Mucosa of gallbladder (tissue), 1 donor: Measurements from ENCODE around the gene SLC12A4. TPM values are rescaled to one million over a fixed set of nuclear protein-coding genes. Genes with fewer than 3 reads are reported as not detected.
"Not testable (repeated sequence)": the region's sequence is repeated elsewhere in the genome, so short reads cannot be mapped to it uniquely, and the experiment has no call there.

Experiments used
- DNase-seq: peaks from one replicate; pipeline ENCODE4 v3.0.0-alpha.2; 2020; ENCODE audit warnings: low spot score
- total RNA-seq: library from RNA; stranded (reverse); gene quantifications from one replicate; pipeline ENCODE4 v1.2.1, GENCODE V29; 2021
- donor health status: DM: no; HTN: no; CAD: no.

SLC12A4 gene
- total RNA-seq, 1 donor from 2014 or later: 76.6 TPM

DNA sequence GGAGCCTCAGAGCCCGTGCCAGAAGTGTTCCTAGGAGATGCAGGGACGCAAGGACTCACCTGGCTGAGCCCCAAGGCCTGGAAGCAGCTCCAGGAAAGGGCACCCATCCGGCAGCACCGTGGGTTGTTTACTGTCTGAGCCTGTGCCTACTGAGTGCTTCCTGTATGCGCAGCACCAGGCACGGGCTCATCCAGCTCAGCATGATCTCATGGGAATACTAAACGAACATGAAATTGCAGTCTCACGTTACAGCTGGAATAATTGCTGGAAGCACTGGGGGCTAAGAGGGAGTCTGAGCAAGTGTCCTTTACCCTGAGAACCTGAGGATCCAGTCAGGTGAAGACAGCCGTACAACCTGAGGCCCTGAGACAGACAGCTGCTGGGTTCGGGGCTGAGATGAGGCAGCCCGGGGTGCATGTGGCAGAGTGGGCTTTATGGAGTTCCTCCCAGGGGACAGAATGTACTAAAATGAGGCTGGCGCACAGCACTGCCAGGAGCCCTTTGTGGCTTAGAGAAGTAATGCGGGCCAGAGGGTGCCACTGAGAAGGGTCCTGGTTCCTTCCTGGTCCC is 42.2 kb downstream of the SLC12A4 start:
- no peak for DNase-seq

DNA sequence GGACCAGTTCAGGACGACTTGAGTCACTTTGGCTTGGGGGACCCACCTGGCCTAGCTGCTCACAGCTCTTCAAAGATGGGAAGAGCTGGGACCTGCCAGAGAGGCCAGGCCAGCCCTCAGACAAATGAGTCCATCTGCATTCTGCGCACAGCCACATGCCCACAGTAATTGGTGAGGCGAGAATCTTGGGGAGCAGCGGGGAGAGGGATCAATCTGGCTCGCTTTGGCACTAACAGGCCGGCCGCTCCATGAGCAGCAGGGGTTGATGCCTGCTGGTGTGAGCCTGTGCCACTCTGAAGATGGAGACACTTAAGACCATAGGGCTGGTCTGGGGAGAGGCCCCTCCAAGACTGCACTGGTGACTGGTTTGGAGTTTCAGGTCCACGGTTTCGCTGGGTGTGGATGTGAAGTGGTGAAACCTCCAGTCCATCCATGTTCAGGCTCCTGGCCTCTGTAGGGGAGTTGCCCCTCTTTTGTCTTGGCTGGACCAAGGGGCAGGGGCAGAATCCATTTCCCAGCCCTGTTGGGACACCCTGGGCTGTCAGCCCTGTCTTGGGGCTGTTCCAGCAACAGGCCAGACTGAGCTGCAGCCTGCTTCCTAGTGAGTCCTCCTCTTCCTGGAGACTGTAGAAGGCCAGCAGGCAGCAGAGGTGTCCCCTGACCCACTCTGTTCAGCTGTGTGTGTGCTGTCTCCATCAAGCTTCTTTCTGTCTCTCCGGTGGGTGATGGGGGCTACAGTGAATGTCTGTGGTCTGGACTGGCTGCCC is 44.1 kb downstream of the SLC12A4 start:
- DNase-seq: no peak

DNA sequence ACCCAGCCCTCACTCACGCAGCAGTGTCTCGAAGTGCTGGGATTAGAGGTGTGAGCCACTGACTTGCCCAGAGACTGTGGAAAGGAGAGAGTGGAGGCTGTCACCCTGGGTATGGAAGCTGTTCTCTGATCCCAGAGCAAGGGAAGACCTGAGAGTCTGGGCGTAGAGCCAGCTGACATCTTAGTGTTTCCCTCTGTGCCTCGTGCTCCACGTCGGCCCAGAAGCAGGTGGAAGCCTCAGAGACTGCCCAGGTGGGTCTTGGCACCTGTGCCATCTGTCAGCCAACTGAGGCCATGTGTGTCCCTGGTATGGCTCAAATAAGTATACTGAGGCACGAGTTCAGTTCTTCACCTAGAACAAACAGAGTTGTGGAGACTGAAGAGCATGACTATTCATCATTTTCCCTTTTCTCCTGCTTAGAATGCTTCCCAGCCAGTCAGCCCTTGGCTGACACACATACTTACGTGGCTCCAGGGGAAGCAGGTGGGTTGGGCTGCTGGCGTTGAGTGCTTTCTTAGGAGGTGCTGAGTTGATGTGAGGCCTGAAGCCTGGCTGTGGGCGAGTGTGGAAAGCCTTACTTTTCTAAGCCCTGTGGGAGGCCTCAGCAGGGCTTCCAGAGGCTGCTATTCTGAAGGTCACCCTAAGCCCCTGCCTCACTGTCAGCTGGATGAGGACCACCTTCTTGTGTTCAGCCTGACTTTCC is 44.9 kb downstream of the SLC12A4 start:
- DNase-seq: no peak

DNA sequence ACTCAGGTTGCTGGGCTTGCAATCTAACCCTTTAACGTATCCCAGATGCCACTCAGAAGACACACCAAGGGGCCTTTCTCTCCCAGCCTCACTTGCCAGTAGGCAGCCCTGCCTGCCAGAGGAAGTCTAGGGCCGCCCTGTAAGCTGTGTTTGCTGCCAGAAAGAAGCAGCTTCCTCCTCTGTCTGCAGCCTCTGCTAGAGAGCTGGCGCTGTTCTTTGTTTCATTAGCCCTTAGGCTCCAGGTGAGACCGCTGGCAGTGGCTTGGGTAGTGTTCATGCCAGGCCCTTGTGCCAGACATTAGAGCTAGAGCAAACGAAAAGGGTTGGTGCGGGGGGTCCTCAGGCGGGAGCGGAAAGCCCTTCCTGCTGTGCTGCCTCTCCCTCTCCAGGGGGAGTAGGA is 45.7 kb downstream of the SLC12A4 start:
- DNase-seq: no peak

DNA sequence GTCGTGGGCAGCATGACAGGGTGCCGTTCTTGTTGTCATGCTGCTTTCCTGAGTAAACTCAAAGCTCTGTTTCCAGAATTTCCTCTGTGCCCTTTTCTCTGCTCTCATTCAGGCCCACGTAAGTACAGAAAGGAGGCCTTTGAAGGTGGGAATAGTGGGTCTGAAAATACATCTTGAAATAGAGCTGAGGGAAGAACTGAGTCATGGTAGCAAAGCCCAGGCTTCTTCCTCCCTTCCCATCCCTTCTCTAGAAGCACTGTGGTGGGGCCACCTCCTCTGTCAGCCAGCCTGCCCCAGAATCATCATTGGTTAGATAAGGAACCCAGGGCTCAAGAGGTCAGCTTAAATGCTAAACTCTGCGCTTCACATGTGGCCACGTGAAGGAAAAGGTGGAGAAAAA is 46.2 kb downstream of the SLC12A4 start:
- DNase-seq: no peak

DNA sequence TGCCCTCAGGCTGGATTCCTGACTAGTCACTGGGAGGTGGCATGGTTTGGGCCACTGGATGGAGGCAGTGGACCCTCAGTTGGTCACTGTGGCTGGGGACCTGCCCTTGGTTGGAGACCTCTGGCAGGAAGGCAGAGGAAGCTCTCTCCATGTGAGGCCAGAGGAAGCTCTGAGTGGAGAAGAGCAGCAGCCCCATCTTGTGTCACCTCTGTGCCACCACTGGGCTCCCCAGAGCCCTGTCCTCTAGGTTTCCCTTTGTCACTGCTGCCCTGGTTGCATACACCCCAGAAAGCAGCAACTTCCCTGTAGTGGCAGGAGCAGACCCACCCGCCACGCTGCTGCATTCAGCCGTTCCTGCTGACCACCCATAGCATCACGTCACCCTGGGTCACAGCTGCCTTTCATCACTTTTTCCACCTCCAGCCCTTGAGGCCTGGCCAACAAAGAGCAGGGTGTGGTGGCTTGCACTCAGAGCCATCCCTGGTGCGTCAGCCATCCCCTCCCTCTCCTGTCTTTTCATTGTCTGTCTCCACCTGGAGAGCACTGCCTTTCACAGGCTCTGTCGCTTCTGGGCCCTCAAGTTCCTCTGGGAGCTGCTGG is 48.7 kb downstream of the SLC12A4 start:
- DNase-seq: no peak

DNA sequence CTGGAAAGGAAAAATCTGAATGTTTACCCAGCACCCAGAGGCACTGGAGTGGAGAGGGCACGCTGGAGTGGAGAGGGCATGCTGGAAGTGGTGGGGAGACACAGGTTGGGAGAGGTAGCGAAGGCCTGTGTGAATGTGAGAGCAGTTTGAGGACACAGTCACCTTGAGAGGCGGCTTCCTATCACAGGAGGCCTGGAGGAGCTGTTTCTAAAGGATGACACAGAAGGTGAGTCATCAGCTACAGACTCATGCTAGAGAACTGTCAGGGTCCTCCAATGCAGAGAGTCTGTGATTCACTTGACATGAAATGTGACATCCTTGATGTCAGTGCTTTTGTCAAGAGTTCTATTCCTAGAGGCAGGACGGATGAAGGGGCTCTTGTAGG is 50.6 kb downstream of the SLC12A4 start:
- no peak for DNase-seq

DNA sequence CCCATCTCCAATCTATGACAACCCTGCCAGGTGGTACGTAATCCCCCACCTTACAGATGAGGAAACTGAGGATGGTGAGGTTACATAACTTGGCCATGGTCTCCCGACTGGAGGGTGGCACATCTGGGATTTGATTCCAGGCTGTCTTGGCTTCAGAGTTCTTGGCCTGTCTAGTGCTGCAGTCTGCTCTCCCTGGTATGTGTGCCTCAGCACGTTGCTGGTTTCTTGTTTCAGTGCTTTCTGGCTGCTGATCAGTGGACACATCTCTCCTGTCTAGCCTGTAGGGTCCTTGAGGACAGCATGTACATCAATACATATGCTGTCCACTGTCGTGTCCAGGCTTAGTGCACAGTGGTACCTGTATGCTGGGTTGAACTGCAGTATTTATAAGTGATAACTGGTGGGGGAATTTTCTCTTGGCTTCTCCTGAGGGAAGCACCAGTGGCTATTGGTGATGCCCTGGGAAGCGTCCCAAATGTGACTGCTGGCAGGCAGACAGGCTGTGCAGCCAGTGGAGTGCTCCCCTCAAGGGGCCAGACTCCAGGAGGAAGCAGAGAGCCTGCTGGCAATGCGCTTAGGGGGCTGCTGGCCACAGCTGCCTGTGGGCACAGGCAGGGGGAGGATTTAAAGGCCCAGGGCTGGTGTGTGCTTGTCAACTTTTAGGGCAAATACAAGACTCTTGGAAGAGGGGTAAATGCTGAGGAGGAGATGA is 51.1 kb downstream of the SLC12A4 start:
- no peak for DNase-seq

DNA sequence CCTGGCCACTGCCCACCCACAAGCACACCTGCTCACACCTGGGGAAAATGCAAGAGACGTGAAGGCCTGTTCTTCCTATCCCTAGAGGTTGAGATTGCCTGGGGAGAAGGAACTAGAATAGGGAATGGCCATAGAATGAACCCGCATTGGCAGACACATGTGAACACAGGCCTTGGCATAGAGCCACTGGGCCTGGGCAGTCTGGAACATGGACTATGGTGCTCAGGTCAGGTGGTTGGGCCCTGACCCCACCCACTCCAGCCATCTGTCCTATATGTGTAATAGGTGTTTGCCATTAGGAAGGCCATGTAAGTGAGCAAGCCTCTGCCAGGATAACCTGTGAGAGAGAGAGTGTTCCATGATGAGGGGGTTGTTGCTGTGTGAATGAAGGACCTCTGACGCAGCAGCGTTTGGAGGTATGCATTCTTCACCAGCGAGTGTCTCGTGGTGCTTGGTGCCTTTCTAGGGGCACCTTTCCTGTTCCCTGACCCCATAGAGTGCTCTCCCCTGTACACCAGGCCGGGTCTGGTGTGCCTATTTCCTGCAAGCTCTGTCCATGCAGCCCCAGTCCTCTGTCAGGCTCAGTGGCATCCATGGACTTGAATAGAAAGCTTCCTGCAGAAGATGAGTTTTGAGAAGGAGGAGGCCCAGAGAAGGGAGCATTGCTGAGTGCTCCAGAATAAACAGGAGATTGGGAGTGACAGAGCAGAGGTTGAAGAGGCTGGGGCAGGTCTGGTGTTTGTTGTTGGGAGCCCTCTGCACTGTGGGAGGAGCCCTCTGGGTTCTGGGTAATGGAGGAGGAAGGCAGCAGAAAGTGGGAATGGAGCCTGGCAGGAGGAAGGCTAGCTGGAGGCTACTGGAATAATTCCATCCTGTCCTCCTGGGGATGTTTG is 52.4 kb downstream of the SLC12A4 start:
- no peak for DNase-seq

DNA sequence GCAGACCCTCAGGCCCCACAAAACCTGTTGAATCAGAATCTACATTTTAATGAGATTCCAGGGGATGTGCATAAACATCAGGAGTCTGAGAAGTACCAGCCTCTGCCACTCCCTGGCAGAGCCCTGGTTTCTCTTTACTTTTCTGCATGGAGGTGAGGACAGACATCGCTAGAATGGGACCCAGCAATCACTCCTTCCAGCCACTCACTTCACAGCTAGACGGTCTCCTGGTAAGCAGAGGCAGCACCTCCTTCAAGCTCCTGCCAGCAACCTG is 53.0 kb downstream of the SLC12A4 start:
- not testable (repeated sequence) for DNase-seq

DNA sequence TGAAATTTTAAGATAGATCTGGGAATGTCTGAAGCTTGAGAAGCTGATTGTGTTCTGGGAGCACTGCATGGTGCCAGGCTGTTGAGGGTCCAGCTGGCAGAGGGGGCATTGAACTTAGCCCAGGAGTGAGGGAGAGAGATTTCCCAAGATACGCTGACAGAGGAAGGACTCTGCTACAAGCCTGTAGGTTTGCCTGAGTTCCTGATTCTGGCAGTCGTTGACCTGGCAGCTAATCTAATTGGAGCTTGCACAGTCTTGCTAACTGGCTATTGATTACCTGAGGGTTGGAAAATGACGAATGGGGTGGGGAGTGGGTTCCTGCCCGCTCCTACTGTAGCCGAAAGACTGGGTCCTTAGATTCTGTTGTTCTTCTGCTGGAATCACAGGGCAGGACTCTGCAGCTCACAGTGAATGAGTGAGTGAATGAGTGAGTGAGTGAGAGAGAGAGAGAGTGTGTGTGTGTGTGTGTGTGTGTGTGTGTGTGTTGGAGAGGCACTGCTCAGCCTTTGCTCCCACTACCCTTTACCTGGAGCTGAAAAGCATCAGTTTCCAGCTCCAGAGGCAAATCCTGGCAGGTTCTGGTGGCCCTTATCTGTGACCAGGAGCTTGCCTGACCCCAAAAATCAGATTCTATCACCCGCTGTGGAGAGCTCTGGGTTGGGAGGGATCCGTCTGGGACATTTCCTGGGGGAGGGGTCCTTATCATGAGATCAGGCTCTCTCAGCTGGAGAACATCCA is 53.5 kb downstream of the SLC12A4 start:
- no peak for DNase-seq

DNA sequence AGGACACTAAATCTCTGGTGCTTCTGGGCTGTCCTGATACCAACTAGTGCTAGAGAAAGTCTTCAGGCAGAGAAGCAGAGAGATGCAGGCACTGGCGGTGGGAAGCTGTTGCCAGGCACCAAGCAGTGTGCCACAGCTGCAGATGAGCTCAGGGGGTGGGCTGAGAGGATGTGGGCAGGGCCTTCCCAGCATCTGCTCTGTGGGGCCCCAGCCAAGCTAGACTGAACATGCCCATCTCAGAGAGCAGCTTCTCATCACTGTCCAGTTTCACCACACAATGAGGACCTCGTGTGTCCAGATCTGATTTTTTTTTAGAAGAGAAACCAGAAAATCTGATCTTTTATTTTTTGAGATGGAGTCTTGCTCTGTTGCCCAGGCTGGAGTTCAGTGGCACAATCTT is 58.3 kb downstream of the SLC12A4 start:
- DNase-seq: no peak

DNA sequence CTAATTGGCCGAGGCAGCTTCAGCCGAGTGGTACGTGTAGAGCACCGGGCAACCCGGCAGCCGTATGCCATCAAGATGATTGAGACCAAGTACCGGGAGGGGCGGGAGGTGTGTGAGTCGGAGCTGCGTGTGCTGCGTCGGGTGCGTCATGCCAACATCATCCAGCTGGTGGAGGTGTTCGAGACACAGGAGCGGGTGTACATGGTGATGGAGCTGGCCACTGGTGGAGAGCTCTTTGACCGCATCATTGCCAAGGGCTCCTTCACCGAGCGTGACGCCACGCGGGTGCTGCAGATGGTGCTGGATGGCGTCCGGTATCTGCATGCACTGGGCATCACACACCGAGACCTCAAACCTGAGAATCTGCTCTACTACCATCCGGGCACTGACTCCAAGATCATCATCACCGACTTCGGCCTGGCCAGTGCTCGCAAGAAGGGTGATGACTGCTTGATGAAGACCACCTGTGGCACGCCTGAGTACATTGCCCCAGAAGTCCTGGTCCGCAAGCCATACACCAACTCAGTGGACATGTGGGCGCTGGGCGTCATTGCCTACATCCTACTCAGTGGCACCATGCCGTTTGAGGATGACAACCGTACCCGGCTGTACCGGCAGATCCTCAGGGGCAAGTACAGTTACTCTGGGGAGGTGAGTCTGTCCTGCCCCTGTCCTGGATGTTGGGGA is 59.2 kb downstream of the SLC12A4 start:
- DNase-seq: no peak

DNA sequence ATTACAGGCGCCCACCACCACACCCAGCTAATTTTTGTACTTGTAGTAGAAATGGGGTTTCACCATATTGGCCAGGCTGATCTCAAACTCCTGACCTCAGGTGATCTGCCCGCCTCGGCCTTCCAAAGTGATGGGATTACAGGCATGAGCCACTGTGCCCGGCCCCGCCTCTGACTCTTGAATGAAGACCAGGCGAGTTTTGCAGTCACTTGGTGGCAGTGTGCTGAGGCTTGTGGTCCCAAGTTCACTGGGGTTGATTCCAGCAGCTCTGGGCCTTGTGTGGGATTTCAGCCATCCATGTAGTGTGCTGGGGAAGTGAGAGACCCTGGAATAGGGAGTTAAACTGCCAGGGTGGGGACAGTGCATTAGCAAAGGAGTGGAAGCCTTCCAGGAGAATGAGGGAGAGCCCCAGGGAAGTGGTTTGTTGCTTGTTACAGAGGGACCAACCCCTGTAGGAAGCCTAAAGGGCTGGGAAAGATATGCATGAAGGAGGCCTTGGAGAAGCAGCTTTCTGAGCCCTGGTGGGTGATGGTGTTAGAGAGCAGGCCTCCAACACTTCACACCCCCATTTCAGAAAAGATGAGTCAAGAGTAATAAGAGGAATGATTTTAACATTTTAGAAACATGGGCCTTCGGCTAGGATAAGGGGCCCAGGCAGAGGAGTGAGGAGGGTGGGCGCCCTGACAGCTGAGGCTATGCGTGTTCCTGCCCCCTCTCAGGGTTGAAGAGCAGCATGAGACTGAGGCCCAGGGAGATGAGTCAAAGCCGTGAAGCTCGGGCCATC is 60.8 kb downstream of the SLC12A4 start:
- no peak for DNase-seq

DNA sequence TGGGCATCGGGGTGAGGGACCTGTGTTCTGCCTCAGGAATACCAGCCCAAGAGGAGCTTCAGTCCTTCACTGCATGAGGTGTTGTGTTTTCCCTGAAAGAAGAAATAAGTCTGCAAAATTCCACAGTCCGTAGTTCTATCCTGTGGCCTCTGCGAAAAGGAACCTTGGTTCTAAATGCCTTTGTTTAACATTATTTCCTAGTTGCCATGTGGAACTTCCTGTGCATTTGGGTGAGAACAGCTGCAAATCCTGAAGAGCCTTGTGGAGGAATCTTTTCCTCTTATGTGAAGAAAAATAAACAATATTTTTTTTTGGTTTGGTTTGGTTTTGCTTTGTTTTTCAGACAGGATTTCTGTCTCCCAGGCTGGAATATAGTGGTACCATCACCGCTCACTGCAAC is 65.6 kb downstream of the SLC12A4 start:
- no peak for DNase-seq

DNA sequence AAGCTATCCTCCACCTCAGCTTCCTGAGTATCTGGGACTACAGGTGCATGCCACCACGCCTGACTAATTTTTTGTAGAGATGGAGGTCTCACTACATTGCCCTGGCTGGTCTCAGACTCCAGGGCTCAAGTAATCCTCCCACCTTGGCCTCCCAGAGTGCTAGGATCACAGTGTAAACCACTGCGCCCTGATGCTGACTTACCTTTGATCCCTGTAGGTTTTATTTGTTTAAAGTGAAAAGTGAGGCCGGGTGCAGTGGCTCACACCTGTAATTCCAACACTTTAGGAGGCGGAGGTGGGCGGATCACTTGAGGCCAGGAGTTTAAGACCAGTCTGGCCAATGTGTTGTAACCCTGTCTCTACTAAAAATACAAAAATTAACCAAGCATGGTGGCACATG is 66.7 kb downstream of the SLC12A4 start:
- no peak for DNase-seq

DNA sequence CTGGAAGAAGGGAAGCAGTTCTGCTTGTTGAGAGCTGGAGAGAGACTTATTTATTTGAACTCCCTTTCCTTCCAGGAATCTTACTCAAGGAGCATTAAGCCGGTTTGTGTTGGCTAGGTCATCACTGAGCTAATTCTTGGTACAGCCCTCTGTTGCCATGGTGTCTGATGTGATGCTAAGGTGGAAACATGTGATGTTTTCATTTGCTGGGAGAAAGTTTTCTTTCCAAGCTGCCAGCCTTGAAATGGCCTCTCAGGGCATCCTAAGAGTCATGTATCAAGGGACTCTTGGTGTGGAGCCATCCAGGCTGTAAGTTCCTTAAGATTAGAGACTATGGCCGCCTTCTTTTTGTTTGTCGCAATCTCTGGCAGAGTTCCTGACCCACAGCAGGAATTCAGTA is 71.2 kb downstream of the SLC12A4 start:
- DNase-seq: no peak

DNA sequence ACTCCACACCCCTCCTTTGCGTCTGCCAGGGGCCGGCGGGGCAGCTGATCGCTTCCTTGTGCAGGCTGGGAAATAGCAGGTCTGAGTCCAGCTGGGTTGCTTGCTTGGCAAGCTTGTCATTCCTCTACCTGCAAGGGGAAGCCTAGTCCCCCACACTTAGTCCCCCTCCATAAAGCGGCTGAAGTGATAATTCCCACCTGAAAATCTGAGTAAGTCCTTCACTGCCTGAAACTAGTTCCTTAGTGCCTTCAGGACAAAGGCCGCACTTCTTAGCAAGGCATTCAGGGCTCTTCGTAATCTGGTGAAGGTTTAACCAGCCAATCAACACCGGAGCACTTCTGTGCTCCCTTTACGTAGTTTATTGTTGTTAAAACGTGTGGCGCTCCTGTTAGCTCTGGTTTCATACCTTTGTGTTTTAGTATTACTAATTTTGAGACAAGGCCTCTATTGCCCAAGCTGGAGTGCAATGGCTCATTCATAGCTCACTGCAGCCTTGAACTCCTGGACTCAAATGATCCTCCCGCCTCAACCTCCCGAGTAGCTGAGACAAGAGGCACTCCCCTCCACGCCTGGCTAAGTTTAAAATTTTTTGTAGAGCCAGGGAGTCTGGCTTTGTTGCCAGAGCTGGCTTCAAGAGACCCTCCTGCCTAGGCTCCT is 74.6 kb downstream of the SLC12A4 start:
- no peak for DNase-seq
